ENCODE data around the gene RIBC1.
"Not testable (repeated sequence)": the region's sequence is repeated elsewhere in the genome, so short reads cannot be mapped to it uniquely, and the experiment has no call there.

The RIBC1 gene

GRCh38 chrX:53422861-53423306, at the start of gene RIBC1:
Gene RIBC1 (plus strand): TSS chrX:53422873. CDS start chrX:53426277, 3,404 bp downstream.
- no peak for DNase-seq (ENCODE audit: low read depth)

DNA sequence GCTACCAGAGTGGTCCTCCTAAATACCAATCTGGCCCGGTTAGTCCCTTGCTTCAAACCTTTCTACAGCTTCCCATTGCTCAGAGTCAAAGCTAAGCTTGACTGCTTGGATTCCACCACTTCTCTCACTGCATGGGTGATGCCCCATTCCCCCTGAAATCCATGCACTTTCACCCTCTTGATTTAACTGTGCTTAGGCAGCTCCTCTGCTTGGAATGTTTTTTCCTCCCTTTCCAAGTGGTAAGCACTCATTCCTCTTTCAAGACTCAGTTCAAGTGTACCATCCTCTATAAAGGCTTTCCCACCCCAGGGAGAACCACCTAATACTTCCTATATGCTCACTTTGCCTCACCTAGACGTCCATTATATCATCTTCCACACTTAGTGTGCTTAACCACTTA, 49.4 kb upstream of the RIBC1 start:
- no peak for DNase-seq (ENCODE audit: low read depth)

DNA sequence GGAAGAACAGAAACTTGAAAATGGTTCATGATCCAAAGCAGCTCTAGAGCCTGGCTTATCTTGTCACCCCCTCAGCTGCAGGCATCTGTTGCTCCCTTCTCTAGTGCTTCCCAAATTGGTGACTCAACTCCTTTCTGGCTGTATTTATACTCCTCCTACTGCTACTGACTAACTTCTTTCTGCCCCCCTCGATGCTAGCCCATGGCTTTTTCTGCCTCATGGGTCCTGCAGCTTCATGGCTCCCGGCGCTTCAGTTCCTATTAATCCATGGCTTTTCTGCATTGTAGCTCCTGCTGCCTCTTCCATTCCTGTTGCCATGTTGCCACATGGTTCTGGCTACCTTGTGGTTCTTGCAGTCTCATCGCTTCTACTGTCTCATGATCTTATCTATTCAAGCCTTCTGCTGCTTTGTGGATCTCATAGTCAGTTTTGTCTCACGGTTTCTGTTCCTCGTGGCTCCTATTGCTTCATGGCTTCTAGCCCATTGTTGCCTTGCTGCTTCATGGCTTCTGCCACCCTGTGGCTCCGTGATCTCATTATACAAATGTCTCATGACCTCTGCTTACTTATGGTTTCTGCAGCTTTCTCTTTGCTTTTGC, 48.4 kb upstream of the RIBC1 start:
- no peak for DNase-seq (ENCODE audit: low read depth)

DNA sequence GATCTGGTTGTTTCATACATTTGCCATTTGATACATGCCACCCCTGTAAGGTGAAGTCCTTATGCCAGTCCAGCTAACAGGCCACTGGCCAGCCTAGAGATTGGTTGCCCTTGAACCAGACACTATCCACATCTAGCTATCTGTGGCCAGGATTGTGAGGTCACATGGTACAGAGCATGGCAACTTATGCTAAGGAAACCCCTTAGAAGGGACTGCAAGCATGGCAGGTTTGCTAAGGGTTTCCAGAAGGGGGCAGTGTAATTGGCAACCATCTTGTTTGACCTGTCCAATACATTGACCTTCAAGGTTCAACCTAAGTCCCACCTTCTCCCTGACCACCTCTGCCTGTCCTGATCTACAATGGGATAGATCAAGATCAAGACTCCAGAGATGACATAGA, 47.8 kb upstream of the RIBC1 start:
- no peak for DNase-seq (ENCODE audit: low read depth)

DNA sequence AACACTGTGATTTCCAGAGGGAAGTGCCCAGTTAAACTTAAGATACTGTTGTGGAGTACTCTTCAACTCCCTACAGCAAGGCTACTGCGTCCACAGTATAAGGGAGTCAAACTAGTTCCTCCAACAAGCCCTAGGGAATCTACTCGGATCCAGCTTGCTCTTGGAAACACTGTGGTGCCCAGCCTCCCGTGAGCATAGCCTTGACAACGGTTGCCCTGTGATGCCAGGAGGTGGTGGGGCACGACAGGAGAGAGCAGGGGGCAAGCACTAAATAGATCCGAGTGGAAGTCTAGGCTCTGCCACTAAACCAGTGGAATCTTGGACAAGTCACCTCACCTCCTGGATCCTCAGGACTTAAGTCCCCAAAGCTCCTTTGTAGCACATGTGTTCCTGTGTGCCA, 45.8 kb upstream of the RIBC1 start:
- DNase-seq (ENCODE audit: low read depth) = no peak

DNA sequence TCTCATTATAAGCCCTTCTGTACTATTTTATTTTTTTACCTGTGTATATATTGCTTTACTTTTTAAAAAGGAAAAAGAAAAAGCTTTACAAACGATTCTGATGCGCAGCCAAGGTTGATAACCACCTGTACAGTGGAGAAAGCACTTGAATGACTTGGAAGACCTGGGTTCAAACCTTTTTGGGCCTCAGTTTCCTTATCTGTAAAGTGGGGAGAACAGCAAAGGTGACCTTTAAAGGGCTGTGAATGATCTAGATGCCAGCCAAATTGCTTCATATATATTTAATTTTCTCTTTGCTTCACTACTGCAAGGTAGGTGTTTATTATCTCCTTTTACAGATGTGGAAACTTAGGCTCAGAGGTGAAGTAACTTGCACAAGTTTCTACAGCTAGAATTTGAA, 45.2 kb upstream of the RIBC1 start:
- DNase-seq (ENCODE audit: low read depth) = no peak

GRCh38 chrX:53379008-53379710, 43.5 kb upstream of the RIBC1 start:
- DNase-seq (ENCODE audit: low read depth) = no peak

DNA sequence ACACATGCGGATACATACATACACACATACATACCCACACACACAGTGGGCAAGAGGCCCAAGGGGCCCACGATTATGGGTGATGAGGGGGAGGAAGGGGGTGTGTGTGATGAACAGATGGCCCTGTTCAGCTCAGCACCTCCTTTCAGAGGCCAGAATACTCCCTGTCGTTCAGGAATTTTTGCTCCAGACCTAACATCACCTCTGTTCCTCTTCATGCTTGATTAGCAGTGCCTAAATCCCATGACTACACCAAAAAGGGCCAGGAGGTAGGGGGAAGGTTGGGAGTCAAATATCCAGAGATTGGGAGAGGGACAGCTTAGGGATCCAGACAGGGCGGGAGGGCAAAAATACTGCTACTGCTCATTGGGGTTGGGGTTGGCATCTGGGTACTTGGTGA, 42.9 kb upstream of the RIBC1 start:
- DNase-seq (ENCODE audit: low read depth) = no peak

- DNase-seq (ENCODE audit: low read depth) = no peak
These were observed 39.1 kb upstream of the RIBC1 start for GRCh38 chrX:53383376-53384076.

- no peak for DNase-seq (ENCODE audit: low read depth)
These were observed 26.9 kb upstream of the RIBC1 start for GRCh38 chrX:53395605-53396298.

DNA sequence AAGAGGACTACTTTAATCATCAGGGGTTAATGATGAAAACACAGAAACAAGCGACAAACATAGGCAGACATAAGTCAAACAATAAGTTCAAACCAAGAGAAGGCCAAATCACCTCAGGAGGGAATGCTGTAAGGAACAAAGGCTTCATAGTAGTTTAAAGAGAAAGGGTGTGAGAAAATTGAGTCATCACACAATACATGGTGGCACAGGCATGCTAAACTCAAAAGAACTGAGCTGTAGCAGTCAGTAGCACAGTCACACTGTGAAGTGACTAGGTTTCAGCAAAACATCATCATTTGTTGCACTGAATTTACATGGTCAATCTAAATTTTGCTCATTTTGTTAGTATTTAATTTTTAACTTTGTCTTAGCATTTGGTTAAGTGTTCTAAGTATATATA, 24.5 kb upstream of the RIBC1 start:
- no peak for DNase-seq (ENCODE audit: low read depth)

DNA sequence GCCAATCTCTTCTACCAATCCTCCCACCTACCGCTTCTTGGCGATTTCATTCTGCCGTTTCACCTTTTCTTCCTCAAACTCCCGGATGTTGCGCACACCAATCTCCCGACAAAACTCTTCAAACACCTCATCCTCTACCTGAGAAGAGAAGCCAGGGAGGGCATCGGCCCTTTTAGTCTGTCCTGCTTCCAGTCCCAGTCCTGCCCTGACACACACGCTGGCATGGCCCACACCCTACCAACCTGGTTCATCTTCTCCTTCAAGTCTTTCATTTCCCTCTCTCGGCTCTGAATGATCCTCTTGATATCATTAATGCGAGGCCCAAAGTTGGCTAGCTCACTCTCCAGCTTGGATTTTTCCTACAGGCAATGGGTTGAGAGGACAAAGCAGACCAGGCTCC, 19.1 kb upstream of the RIBC1 start:
- DNase-seq (ENCODE audit: low read depth) = no peak

DNA sequence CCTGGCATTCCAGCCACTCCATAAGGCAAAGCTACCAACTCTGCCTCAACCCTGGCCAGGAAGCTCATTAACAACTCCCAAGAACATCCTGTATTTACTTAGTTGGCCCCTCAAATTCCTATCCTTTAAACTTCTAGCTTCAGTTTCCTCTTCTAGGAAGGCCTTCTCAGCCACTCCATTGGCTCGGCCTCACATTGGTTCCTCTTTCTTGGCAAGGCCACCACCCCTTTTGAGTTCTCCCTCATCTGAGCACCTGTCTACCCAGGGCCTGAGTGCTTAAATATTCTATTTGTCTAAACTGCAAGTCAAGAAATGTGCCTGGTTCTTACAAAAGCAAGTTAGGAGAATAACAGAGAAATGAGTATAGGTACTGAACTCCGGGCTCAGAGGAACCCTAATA, 10.2 kb upstream of the RIBC1 start:
- no peak for DNase-seq (ENCODE audit: low read depth)

GRCh38 chrX:53420351-53420750, 2.3 kb upstream of the RIBC1 start:
- DNase-seq (ENCODE audit: low read depth) = not testable (repeated sequence)

DNA sequence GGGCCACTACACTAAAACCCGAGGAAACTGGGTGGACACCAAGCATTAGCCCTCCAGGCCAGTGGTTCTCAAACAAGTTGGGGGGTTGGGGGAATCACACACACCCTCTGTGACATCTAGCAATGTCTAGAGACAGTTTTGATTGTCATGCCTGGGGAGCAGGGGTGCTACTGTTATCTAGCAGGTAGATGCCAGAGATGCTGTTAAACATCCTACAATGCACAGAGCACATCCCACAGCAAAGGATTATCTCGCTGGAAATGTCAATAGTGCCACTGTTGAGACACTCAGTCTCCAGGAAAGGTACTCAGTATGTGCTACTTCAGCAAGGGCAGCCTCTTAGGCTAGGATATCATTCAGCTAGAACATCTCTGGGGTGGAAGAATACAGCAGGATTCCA, 1.5 kb upstream of the RIBC1 start:
- no peak for DNase-seq (ENCODE audit: low read depth)

GRCh38 chrX:53421772-53422085, 944 bp upstream of the RIBC1 start:
- no peak for DNase-seq (ENCODE audit: low read depth)

DNA sequence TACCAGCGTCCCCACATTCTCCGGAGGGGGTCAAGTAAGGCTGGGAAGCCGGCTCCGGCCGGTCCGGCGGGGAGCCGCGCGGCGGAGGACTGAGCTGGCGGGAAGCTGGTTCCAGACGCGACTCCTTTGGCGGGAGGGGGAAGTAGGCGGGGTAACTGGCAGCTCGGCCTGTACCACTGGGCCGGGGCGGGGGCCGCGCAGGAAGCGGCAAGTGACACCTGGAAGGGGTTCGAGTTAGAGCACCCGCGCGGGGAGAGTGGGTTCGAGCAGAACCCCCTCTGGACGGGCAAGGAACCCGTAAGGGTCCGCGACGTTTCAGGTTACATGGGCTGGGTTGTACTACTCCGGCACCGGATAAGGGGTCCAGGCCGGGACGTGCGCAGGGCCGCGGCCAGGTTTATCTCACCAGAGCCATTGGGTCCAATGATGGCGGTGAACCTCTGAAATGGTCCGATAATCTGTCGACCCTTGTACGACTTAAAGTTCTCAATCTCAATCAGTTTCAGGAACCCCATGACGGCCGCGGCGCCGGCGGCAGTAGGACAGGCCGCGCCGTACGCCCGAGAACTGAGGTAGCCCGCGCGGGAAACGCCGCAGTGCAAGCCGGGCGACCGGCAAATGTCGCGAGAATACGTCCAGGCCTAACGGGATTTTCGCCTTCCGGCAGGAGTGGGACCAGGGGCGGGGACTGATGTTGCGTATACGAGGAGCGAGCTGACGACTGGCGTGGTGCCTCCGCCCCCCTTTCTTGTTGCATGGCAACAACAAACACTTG, 400 bp upstream of the RIBC1 start, which contains the start of gene SMC1A:
SMC1A (minus strand) TSS at position 569 of the 775 bp plus-strand sequence; CDS start at position 515, 54 bp downstream.
- peak; percentile 80 for DNase-seq (ENCODE audit: low read depth)

GRCh38 chrX:53429755-53430154, 7.1 kb downstream of the RIBC1 start:
- DNase-seq (ENCODE audit: low read depth) = no peak

DNA sequence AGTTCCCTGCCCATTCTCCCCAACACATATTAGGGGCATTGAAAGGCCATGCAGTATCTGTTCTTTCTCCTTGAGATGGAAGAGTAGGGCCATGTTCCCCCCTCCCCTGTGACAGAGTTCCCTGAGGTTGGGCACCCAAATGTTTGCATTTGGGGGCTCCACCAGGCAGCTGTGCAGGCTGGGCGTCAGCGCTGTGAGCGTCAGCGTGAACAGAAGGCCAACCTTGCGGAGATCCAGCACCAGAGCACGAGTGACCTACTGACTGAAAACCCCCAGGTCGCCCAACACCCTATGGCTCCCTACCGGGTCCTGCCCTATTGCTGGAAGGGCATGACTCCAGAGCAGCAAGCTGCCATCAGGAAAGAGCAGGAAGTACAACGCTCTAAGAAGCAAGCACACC, 7.6 kb downstream of the RIBC1 start:
- no peak for DNase-seq (ENCODE audit: low read depth)

DNA sequence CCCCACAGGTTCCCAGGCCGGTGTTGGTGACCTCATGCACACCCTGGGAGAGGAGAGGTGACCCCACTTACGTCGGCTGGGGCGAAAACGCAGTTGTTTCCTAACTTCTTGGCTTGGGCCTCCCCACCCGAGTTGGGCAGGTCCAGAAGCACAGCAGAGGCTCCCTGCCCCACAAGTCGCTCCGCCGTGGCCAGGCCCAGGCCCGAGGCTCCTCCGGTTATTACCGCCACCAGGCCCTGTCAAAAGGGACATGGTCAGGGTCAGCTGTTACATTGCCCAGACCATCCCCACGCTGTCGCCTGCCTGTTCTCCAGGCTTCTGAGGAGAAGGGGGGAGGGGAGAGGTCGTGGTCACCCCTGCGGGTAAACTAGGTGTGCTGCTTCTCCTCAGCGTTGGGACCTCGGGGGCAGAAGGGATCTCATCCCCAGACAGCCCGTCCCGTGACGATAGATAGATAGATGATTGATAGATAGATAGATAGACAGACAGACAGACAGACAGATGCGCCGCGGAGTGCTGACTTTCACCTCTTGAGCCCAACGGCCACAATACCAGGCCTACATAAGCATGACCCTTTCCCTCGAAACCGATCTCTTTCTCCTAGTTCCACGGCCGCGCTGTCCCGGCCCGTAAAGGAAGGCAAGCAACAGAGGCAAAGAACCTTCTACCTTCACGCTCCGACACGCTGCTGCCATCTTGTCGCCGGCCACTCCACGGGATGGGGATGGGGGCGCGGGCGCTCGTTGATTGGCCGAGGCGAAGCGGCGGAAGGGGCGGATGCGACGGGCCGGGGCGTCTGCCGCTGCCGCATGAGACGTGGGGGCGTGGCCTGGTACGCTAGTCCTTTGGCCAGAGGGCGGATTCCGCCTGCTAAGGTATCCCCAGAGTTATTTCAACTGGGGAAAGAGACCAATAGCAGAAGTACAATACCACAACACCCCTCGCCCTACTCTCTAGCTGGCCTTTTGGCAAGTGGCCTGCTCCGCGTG, 11.3 kb downstream of the RIBC1 start, which contains the start of gene HSD17B10:
HSD17B10 (minus strand) TSS at position 720 of the 989 bp plus-strand sequence; CDS start at position 695, 25 bp downstream.
- DNase-seq (ENCODE audit: low read depth) = peak; percentile 65

- peak; percentile 24 for DNase-seq (ENCODE audit: low read depth)
These were observed 13.3 kb downstream of the RIBC1 start for GRCh38 chrX:53435997-53436396.

Data from stimulated activated CD8-positive, alpha-beta memory T cell treated with anti-CD3 and anti-CD28 coated beads, Interleukin-15, amount 100 ng/mL, for 1 hour (primary cell).